HepG2 (cell line): ENCODE measurements around the gene SEC31A. TPM values are rescaled to one million over a fixed set of nuclear protein-coding genes. Genes with fewer than 3 reads are reported as not detected.

Experiments used
- AHR ChIP-seq: IDR thresholded peaks from 2 replicates; pipeline ENCODE4 v1.6.1; 2018; ENCODE audit warnings: missing genetic modification reagents, missing compliant biosample characterization
- BHLHE40 ChIP-seq: IDR thresholded peaks from 2 replicates; pipeline ENCODE4 v1.6.1; 2011; ENCODE audit warnings: low read length, improper control_type of control experiment
- CCAR2 ChIP-seq: fragments of 200-400 bp; formaldehyde crosslinking; optimal IDR thresholded peaks from 2 replicates; pipeline ENCODE3; 2018; ENCODE audit warnings: low read depth, mild to moderate bottlenecking, low read length, moderate library complexity
- FOXC1 ChIP-seq: sonication (generic); formaldehyde crosslinking; IDR thresholded peaks from 2 replicates; pipeline ENCODE4 v1.8.0; 2022; ENCODE audit warnings: mild to moderate bottlenecking, missing genetic modification reagents, borderline replicate concordance
- FOXP1 ChIP-seq, 2 experiments: fragments of 450-650 bp in 1 of 2; IDR thresholded peaks; 2 replicates each; pipeline ENCODE4 v1.6.1; 2017 to 2018; ENCODE audit warnings: antibody characterized with exemption in 1 of 2
- HNF4A ChIP-seq: sonication (generic); formaldehyde crosslinking; IDR thresholded peaks from 2 replicates; pipeline ENCODE4 v1.4.0; 2020; ENCODE audit warnings: missing genetic modification reagents
- NFKBIZ ChIP-seq: IDR thresholded peaks from 2 replicates; pipeline ENCODE4 v1.6.1; 2018; ENCODE audit warnings: missing genetic modification reagents, missing compliant biosample characterization
- PCBP1 ChIP-seq: fragments of 200-400 bp; formaldehyde crosslinking; IDR thresholded peaks from 2 replicates; pipeline ENCODE4 v1.6.1; 2017; ENCODE audit warnings: mild to moderate bottlenecking, low read depth, low read length, borderline replicate concordance
- RAD21 ChIP-seq: fragments of 450-650 bp; formaldehyde crosslinking; IDR thresholded peaks from 2 replicates; pipeline ENCODE4 v1.5.0; 2020; ENCODE audit warnings: mild to moderate bottlenecking
- SALL1 ChIP-seq: sonication (generic); formaldehyde crosslinking; IDR thresholded peaks from 2 replicates; pipeline ENCODE4 v1.8.0; 2022; ENCODE audit warnings: mild to moderate bottlenecking, missing genetic modification reagents
- SP5 ChIP-seq: IDR thresholded peaks from 2 replicates; pipeline ENCODE4 v1.6.1; 2016; ENCODE audit warnings: low read depth, borderline replicate concordance
- TBX2 ChIP-seq: sonication (generic); formaldehyde crosslinking; IDR thresholded peaks from 2 replicates; pipeline ENCODE4 v1.5.0; 2020; ENCODE audit warnings: missing genetic modification reagents, mild to moderate bottlenecking, borderline replicate concordance
- TOE1 ChIP-seq: sonication (generic); formaldehyde crosslinking; IDR thresholded peaks from 2 replicates; pipeline ENCODE4 v1.4.0; 2020; ENCODE audit warnings: mild to moderate bottlenecking, missing genetic modification reagents
- XBP1 ChIP-seq: sonication (generic); formaldehyde crosslinking; IDR thresholded peaks from 2 replicates; pipeline ENCODE4 v1.5.0; 2020; ENCODE audit warnings: missing genetic modification reagents
- ZFP1 ChIP-seq: IDR thresholded peaks from 2 replicates; pipeline ENCODE4 v1.6.1; 2016
- ZMAT3 ChIP-seq: sonication (generic); formaldehyde crosslinking; conservative IDR thresholded peaks from 2 replicates; pipeline ENCODE4 v1.7.0; 2021; ENCODE audit warnings: missing genetic modification reagents
- ZNF207 ChIP-seq: fragments of 450-650 bp; IDR thresholded peaks from 2 replicates; pipeline ENCODE4 v1.6.1; 2016; ENCODE audit warnings: antibody characterized with exemption, borderline replicate concordance
- ZNF232 ChIP-seq: sonication (generic); formaldehyde crosslinking; IDR thresholded peaks from 2 replicates; pipeline ENCODE4 v1.4.0; 2020; ENCODE audit warnings: missing genetic modification reagents, borderline replicate concordance
- ZNF3 ChIP-seq: IDR thresholded peaks from 2 replicates; pipeline ENCODE4 v1.7.0; 2017; ENCODE audit warnings: inconsistent platforms
- ZSCAN12 ChIP-seq: sonication (generic); formaldehyde crosslinking; IDR thresholded peaks from 2 replicates; pipeline ENCODE4 v1.9.0; 2021; ENCODE audit warnings: mild to moderate bottlenecking, missing genetic modification reagents
- polyA plus RNA-seq, 8 experiments: library from polyadenylated mRNA; depleted of rRNA in 3 of 8; stranded (reverse) in 7 of 8; unstranded in 1 of 8; fragments of >200 nt; fragmentation: Illumina TruSeq in 4 of 8; extraction: Trizol in 4 of 8; gene quantifications; 2 replicates each; pipeline versions ENCODE4 v1.2.1 to v1.2.3, GENCODE V29; 2011 to 2016; ENCODE audit warnings: low read depth in 4 of 8, missing spikeins in 1 of 8, mixed read lengths in 1 of 8; ENCODE audit not compliant: insufficient read depth in 1 of 8
- total RNA-seq, 5 experiments: library from RNA; depleted of rRNA; stranded (reverse); fragments of >200 nt; fragmentation: Illumina TruSeq; extraction: Trizol; gene quantifications; 2 replicates each; pipeline ENCODE4 v1.2.3, GENCODE V29; 2016; ENCODE audit warnings: low read depth in 1 of 5
- TF ChIP-seq, protein P1 (sequence below): sonication (generic); formaldehyde crosslinking; IDR thresholded peaks from 2 replicates; pipeline ENCODE4 v1.4.0; 2020; ENCODE audit warnings: low read depth, missing genetic modification reagents
- TF ChIP-seq, protein P2 (sequence below): sonication (generic); formaldehyde crosslinking; IDR thresholded peaks from 2 replicates; pipeline ENCODE4 v1.9.0; 2022; ENCODE audit warnings: missing genetic modification reagents, mild to moderate bottlenecking, borderline replicate concordance
- TF ChIP-seq, protein P3 (sequence below): sonication (generic); formaldehyde crosslinking; IDR thresholded peaks from 2 replicates; pipeline ENCODE4 v1.4.0; 2020; ENCODE audit warnings: missing genetic modification reagents, borderline replicate concordance

SEC31A gene
- total and polyA plus RNA-seq, 2 of the 13 experiments (the other 11 are each of a cell fraction or from before 2014, with no cell fraction given) = 231 to 435 TPM

GRCh38 chr4:82890901-82891706, at the start of gene SEC31A (continued):
- TF ChIP-seq, protein P1, sequence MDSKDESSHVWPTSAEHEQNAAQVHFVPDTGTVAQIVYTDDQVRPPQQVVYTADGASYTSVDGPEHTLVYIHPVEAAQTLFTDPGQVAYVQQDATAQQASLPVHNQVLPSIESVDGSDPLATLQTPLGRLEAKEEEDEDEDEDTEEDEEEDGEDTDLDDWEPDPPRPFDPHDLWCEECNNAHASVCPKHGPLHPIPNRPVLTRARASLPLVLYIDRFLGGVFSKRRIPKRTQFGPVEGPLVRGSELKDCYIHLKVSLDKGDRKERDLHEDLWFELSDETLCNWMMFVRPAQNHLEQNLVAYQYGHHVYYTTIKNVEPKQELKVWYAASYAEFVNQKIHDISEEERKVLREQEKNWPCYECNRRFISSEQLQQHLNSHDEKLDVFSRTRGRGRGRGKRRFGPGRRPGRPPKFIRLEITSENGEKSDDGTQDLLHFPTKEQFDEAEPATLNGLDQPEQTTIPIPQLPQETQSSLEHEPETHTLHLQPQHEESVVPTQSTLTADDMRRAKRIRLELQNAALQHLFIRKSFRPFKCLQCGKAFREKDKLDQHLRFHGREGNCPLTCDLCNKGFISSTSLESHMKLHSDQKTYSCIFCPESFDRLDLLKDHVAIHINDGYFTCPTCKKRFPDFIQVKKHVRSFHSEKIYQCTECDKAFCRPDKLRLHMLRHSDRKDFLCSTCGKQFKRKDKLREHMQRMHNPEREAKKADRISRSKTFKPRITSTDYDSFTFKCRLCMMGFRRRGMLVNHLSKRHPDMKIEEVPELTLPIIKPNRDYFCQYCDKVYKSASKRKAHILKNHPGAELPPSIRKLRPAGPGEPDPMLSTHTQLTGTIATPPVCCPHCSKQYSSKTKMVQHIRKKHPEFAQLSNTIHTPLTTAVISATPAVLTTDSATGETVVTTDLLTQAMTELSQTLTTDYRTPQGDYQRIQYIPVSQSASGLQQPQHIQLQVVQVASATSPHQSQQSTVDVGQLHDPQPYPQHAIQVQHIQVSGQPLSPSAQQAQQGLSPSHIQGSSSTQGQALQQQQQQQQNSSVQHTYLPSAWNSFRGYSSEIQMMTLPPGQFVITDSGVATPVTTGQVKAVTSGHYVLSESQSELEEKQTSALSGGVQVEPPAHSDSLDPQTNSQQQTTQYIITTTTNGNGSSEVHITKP = peak; percentile 86
- TF ChIP-seq NFKBIZ (CRISPR knock-in tag) = no peak
- peak; percentile 97 for TF ChIP-seq SALL1
- TF ChIP-seq ZMAT3 (CRISPR knock-in tag) = peak; percentile 84; the same call in 1 of the 2 replicates
- no peak for TF ChIP-seq ZNF207
- 0 out of 2 replicates have a peak, but pooled peaks have one; percentile 46 for TF ChIP-seq ZFP1
- peak; percentile 93 for TF ChIP-seq TBX2 (CRISPR knock-in tag)
- TF ChIP-seq XBP1 (CRISPR knock-in tag) = no peak; the same call in 1 of the 2 replicates
- peak; percentile 59 for TF ChIP-seq BHLHE40
- TF ChIP-seq ZNF3 (CRISPR knock-in tag) = no peak
- peak; percentile 15; the same call in 1 of the 2 replicates for TF ChIP-seq RAD21 (CRISPR knock-in tag)
- TF ChIP-seq, protein P2, sequence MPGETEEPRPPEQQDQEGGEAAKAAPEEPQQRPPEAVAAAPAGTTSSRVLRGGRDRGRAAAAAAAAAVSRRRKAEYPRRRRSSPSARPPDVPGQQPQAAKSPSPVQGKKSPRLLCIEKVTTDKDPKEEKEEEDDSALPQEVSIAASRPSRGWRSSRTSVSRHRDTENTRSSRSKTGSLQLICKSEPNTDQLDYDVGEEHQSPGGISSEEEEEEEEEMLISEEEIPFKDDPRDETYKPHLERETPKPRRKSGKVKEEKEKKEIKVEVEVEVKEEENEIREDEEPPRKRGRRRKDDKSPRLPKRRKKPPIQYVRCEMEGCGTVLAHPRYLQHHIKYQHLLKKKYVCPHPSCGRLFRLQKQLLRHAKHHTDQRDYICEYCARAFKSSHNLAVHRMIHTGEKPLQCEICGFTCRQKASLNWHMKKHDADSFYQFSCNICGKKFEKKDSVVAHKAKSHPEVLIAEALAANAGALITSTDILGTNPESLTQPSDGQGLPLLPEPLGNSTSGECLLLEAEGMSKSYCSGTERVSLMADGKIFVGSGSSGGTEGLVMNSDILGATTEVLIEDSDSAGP (CRISPR knock-in tag) = peak; percentile 96
- peak; percentile 74; the same call in 1 of the 2 replicates for TF ChIP-seq AHR (CRISPR knock-in tag)
- peak; percentile 29; the same call in 1 of the 2 replicates for TF ChIP-seq ZNF232 (CRISPR knock-in tag)
- peak; percentile 85 for TF ChIP-seq SP5
- TF ChIP-seq ZSCAN12 = 0 out of 2 replicates have a peak, but pooled peaks have one; percentile 45
- TF ChIP-seq, protein P3, sequence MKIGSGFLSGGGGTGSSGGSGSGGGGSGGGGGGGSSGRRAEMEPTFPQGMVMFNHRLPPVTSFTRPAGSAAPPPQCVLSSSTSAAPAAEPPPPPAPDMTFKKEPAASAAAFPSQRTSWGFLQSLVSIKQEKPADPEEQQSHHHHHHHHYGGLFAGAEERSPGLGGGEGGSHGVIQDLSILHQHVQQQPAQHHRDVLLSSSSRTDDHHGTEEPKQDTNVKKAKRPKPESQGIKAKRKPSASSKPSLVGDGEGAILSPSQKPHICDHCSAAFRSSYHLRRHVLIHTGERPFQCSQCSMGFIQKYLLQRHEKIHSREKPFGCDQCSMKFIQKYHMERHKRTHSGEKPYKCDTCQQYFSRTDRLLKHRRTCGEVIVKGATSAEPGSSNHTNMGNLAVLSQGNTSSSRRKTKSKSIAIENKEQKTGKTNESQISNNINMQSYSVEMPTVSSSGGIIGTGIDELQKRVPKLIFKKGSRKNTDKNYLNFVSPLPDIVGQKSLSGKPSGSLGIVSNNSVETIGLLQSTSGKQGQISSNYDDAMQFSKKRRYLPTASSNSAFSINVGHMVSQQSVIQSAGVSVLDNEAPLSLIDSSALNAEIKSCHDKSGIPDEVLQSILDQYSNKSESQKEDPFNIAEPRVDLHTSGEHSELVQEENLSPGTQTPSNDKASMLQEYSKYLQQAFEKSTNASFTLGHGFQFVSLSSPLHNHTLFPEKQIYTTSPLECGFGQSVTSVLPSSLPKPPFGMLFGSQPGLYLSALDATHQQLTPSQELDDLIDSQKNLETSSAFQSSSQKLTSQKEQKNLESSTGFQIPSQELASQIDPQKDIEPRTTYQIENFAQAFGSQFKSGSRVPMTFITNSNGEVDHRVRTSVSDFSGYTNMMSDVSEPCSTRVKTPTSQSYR (CRISPR knock-in tag) = peak; percentile 94
- no peak for TF ChIP-seq FOXP1 (IDR thresholded peaks at IDR 0.05)
- peak; percentile 21; the same call in 1 of the 2 replicates for TF ChIP-seq FOXP1 (CRISPR knock-in tag; IDR thresholded peaks at IDR 0.05)
- TF ChIP-seq TOE1 (CRISPR knock-in tag) = no peak; the same call in 1 of the 2 replicates
- peak; percentile 95 for TF ChIP-seq FOXC1
- TF ChIP-seq PCBP1 = no peak
- no peak for TF ChIP-seq CCAR2
- TF ChIP-seq HNF4A (CRISPR knock-in tag) = peak; percentile 51
